ENCODE data around the gene COL24A1. TPM values are rescaled to one million over a fixed set of nuclear protein-coding genes. Genes with fewer than 3 reads are reported as not detected.

The COL24A1 gene
- total and polyA plus RNA-seq, 2 of the 8 experiments (the other 6 are each of a cell fraction or from before 2014, with no cell fraction given) = 0.23 to 1.1 TPM

GRCh38 chr1:85976516-85977205 lies 179.9 kb downstream of the COL24A1 start:
- Histone ChIP-seq H3K9me3 (ENCODE audit: insufficient read depth in 2 of 2, low read depth in 1 of 2, low read length in 1 of 2) (no peaks in the 10 kb centered on the region), H3K23ac (ENCODE audit: insufficient read length) (no peak overlapping the region), H3K79me2 (ENCODE audit: control insufficient read depth in 1 of 2, insufficient read depth in 2 of 2, low read length in 2 of 2) (no peaks in the 10 kb centered on the region), H3K36me3 (ENCODE audit: control insufficient read depth in 2 of 4, insufficient read depth in 4 of 4, low read length in 3 of 4) (no peaks in the 10 kb centered on the region), H2BK15ac (ENCODE audit: low read length) (no peak overlapping the region), H3K79me1 (ENCODE audit: low read depth, low read length) (no peaks in the 10 kb centered on the region), H3K9ac (replicated peaks in 1 of 4; ENCODE audit: extremely low read depth in 1 of 4, low read depth in 3 of 4, low read length in 3 of 4) (no peak overlapping the region), H4K91ac (replicated peaks; ENCODE audit: insufficient read length, low read length) (no peak overlapping the region), H3K4me2 (ENCODE audit: insufficient read depth in 1 of 2, low read depth in 2 of 2, low read length in 2 of 2) (peak overlapping the region in 1 of 2 experiments; percentile 48; a peak in 2 of 4 replicates), H2BK20ac (ENCODE audit: low read length) (peak overlapping the region; percentile 48; the same call in 1 of the 2 replicates), H3K23me2 (ENCODE audit: low read depth, low read length) (no peaks in the 10 kb centered on the region), H2BK12ac (ENCODE audit: low read depth, low read length) (peak overlapping the region; percentile 50; the same call in 1 of the 2 replicates), H3K27me3 (replicated peaks in 1 of 4; ENCODE audit: control insufficient read depth in 3 of 4, extremely low read depth in 1 of 4, insufficient read depth in 3 of 4, low read length in 3 of 4) (no peaks in the 10 kb centered on the region), H3K56ac (replicated peaks; ENCODE audit: insufficient read length, low read depth, low read length) (no peak overlapping the region), H2BK120ac (replicated peaks; ENCODE audit: low read depth, low read length) (no peak overlapping the region), H4K5ac (ENCODE audit: insufficient read length, low read depth, low read length) (no peak overlapping the region), H3K14ac (ENCODE audit: insufficient read length) (no peak overlapping the region), H2AFZ (ENCODE audit: low read length) (0 out of 2 replicates have a peak overlapping the region, but pooled peaks have one; percentile 34), H3K4ac (replicated peaks; ENCODE audit: insufficient read length, low read depth, low read length) (no peak overlapping the region), H3K4me3 (ENCODE audit: extremely low read depth in 1 of 4, insufficient read depth in 2 of 4, low read depth in 3 of 4, low read length in 4 of 4) (no peak overlapping the region), H2BK5ac (ENCODE audit: low read depth, low read length) (no peak overlapping the region; the same call in 1 of the 2 replicates), H4K8ac (ENCODE audit: extremely low read depth, insufficient read depth, low read length) (no peak overlapping the region), H3K4me1 (replicated peaks in 1 of 4; ENCODE audit: control insufficient read depth in 3 of 4, insufficient read depth in 4 of 4, low read length in 3 of 4) (peaks cover 0 to 9% (median 3%) of the 10 kb centered on the region in 4 experiments; a peak in 6 of 7 replicates), H2AK5ac (ENCODE audit: low read depth, low read length) (no peak overlapping the region), H3K18ac (ENCODE audit: extremely low read depth, low read length) (no peak overlapping the region; the same call in 1 of the 2 replicates), H3K27ac (ENCODE audit: low read depth, low read length) (no peak overlapping the region), H4K20me1 (replicated peaks in 1 of 2; ENCODE audit: control insufficient read depth in 1 of 2, insufficient read depth in 2 of 2, low read length in 2 of 2) (no peaks in the 10 kb centered on the region)
- ChIA-PET CTCF (ENCODE audit: partially characterized antibody) (interaction anchor here (0.5 to 1.5 kb wide), 3 partner anchors 81 to 929 kb away, joined by 3 to 4 read pairs (median 4); no protein-coding TSS in a partner anchor), POLR2A (ENCODE audit: partially characterized antibody) (no interaction called here)
- FAIRE-seq (no peak), DNase-seq (ENCODE audit: low read depth in 1 of 2, low spot score in 2 of 2) (no peak)
- 90% methylated on average over 4 of the region's 4 CpGs; no CpG with 5 or more reads in 1 of the 2 experiments for WGBS, 2 experiments (ENCODE audit: extremely low coverage in 1 of 2, insufficient coverage in 1 of 2, insufficient read length in 1 of 2, insufficient replicate concordance in 2 of 2, low coverage in 1 of 2, low lambda C conversion rate in 2 of 2, missing lambda C conversion rate in 1 of 2)
- TF ChIP-seq ASH2L (IDR thresholded peaks at IDR 0.05; ENCODE audit: low read length) (no peak), CBX5 (IDR thresholded peaks at IDR 0.05; ENCODE audit: low read depth, low read length) (no peak), BACH1 (IDR thresholded peaks at IDR 0.05; ENCODE audit: low read length) (no peak), RXRA (IDR thresholded peaks at IDR 0.05; ENCODE audit: insufficient read depth, low read depth, low read length) (no peak), SP1 (IDR thresholded peaks at IDR 0.05; ENCODE audit: low read depth, low read length) (no peak), GTF2F1 (IDR thresholded peaks at IDR 0.05; ENCODE audit: borderline replicate concordance, low read depth, low read length) (no peak), HDAC6 (IDR thresholded peaks at IDR 0.05; ENCODE audit: low read depth, low read length) (no peak), SIRT6 (IDR thresholded peaks at IDR 0.05; ENCODE audit: low read length) (no peak)

Measured in H1 (cell line).